ENCODE results near the gene POLR2A.

- TF ChIP-seq CTCF (conservative IDR thresholded peaks at IDR 0.05 in 1 of 2, IDR thresholded peaks at IDR 0.05 in 1 of 2; ENCODE audit: extremely low read depth in 1 of 2, insufficient read depth in 1 of 2, low read depth in 1 of 2, low read length in 2 of 2), result peak in 1 of 2 donors; percentile 32
- TF ChIP-seq EZH2 (IDR thresholded peaks at IDR 0.05; ENCODE audit: borderline replicate concordance, low read length), result no peak
Measured at GRCh38 chr17:7435676-7436555, 48.2 kb upstream of the POLR2A start.

All from mammary epithelial cell (primary cell).